ENCODE results near the gene ANKH. TPM values are rescaled to one million over a fixed set of nuclear protein-coding genes. Genes with fewer than 3 reads are reported as not detected.

ANKH gene
- polyA plus RNA-seq, 3 donors: 2.4 to 6.3 (median 3.1) TPM

DNA sequence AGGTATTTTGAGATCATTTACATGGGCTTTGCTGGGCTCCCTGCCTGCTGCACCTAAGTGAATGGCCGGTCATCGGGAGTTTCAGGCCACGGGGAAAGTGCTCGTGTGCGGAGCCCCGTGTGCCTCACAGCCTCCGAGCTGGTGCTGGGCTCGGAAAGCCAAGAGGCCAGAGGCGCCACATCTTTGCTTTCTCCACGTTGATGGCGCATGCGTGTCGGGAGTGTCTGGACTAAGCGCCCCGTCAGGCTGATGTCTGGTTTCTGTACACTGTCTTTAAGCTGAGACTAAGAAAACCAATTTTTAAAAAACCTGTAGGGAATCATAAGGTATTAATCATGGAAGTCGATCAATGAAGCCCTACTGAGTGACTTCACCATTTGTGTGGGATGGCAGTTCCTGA is 137.9 kb downstream of the ANKH start:
- Histone ChIP-seq H3K27me3 (ENCODE audit: control insufficient read depth in 2 of 2, insufficient read depth in 2 of 2, low read length in 2 of 2) (no peaks in the 10 kb centered on the region), H4K20me1 (ENCODE audit: insufficient read depth, low read length) (no peaks in the 10 kb centered on the region), H3K4me3 (replicated peaks in 1 of 3; ENCODE audit: low read depth in 2 of 3, low read length in 3 of 3) (no peak overlapping the region), H3K36me3 (replicated peaks in 1 of 2; ENCODE audit: control insufficient read depth in 1 of 2, insufficient read depth in 2 of 2, low read length in 2 of 2) (no peaks in the 10 kb centered on the region), H3K27ac (ENCODE audit: low read depth in 1 of 2, low read length in 2 of 2) (no peak overlapping the region), H3K9me3 (replicated peaks in 1 of 2; ENCODE audit: control insufficient read depth in 1 of 2, insufficient read depth in 1 of 2, low read length in 2 of 2) (no peaks in the 10 kb centered on the region), H3K4me2 (replicated peaks; ENCODE audit: extremely low read depth, low read length, poor library complexity, severe bottlenecking) (no peak overlapping the region), H3K9ac (ENCODE audit: insufficient read depth, low read length, poor library complexity, severe bottlenecking) (no peak overlapping the region), H2AFZ (ENCODE audit: insufficient read depth, low read depth, low read length, poor library complexity, severe bottlenecking) (no peak overlapping the region), H3K79me2 (ENCODE audit: insufficient read depth, low read length) (no peaks in the 10 kb centered on the region), H3K4me1 (ENCODE audit: control insufficient read depth in 1 of 2, insufficient read depth in 2 of 2, low read length in 2 of 2) (peaks cover 0 to 3% of the 10 kb centered on the region in 2 donors)
- DNase-seq: no peak
- intact Hi-C loops (cut with micrococcal nuclease): no loop called here
- no peak overlapping the region for H3K4me3 Mint-ChIP-seq
- TF ChIP-seq, protein P1, sequence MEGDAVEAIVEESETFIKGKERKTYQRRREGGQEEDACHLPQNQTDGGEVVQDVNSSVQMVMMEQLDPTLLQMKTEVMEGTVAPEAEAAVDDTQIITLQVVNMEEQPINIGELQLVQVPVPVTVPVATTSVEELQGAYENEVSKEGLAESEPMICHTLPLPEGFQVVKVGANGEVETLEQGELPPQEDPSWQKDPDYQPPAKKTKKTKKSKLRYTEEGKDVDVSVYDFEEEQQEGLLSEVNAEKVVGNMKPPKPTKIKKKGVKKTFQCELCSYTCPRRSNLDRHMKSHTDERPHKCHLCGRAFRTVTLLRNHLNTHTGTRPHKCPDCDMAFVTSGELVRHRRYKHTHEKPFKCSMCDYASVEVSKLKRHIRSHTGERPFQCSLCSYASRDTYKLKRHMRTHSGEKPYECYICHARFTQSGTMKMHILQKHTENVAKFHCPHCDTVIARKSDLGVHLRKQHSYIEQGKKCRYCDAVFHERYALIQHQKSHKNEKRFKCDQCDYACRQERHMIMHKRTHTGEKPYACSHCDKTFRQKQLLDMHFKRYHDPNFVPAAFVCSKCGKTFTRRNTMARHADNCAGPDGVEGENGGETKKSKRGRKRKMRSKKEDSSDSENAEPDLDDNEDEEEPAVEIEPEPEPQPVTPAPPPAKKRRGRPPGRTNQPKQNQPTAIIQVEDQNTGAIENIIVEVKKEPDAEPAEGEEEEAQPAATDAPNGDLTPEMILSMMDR (IDR thresholded peaks at IDR 0.05): no peak
- peaks cover 0 to 3% (median 0%) of the 10 kb centered on the region in 7 donors for H3K9me3 Mint-ChIP-seq
- H3K27me3 Mint-ChIP-seq (ENCODE audit: low read depth in 3 of 3): no peaks in the 10 kb centered on the region
- no peak overlapping the region for H3K27ac Mint-ChIP-seq
- H3K36me3 Mint-ChIP-seq: peaks cover 4 to 13% of the 10 kb centered on the region in 2 donors
- H3K4me1 Mint-ChIP-seq: peaks cover 14% of the 10 kb centered on the region
- 100% methylated on average over 14 of the region's 16 CpGs for WGBS (ENCODE audit: insufficient coverage)

DNA sequence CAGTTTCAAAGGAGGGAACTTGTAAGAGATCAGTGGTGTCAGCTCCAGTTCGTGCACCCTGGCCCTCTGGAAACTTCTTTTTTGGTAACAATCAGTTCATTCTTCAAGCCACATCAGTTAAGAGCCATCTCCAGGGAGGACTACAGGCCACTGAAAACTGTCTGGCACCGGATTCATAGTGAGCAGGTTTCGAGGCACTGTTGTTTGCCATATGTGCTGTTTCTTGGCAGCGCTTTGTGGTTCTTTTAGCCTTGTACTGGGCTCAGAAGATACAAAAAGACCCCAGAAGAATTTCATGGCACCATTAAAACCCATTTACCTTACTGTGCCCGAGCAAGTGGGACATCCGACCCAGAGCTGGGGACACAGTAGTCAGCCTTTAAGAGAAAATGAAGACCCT is 138.6 kb downstream of the ANKH start:
- Histone ChIP-seq H3K4me1 (ENCODE audit: control insufficient read depth in 1 of 2, insufficient read depth in 2 of 2, low read length in 2 of 2) (peaks cover 0 to 3% of the 10 kb centered on the region in 2 donors), H4K20me1 (ENCODE audit: insufficient read depth, low read length) (no peaks in the 10 kb centered on the region), H3K27me3 (ENCODE audit: control insufficient read depth in 2 of 2, insufficient read depth in 2 of 2, low read length in 2 of 2) (no peaks in the 10 kb centered on the region), H3K79me2 (ENCODE audit: insufficient read depth, low read length) (no peaks in the 10 kb centered on the region), H3K4me2 (replicated peaks; ENCODE audit: extremely low read depth, low read length, poor library complexity, severe bottlenecking) (no peak overlapping the region), H2AFZ (ENCODE audit: insufficient read depth, low read depth, low read length, poor library complexity, severe bottlenecking) (no peak overlapping the region), H3K4me3 (replicated peaks in 1 of 3; ENCODE audit: low read depth in 2 of 3, low read length in 3 of 3) (no peak overlapping the region), H3K27ac (ENCODE audit: low read depth in 1 of 2, low read length in 2 of 2) (no peak overlapping the region), H3K9me3 (replicated peaks in 1 of 2; ENCODE audit: control insufficient read depth in 1 of 2, insufficient read depth in 1 of 2, low read length in 2 of 2) (no peaks in the 10 kb centered on the region), H3K9ac (ENCODE audit: insufficient read depth, low read length, poor library complexity, severe bottlenecking) (no peak overlapping the region), H3K36me3 (replicated peaks in 1 of 2; ENCODE audit: control insufficient read depth in 1 of 2, insufficient read depth in 2 of 2, low read length in 2 of 2) (no peaks in the 10 kb centered on the region)
- TF ChIP-seq, protein P1 (IDR thresholded peaks at IDR 0.05): no peak
- Mint-ChIP-seq H3K4me3 (no peak overlapping the region), H3K27ac (peak overlapping the region in 1 of 7 donors; percentile 1), H3K36me3 (peaks cover 4 to 13% of the 10 kb centered on the region in 2 donors), H3K27me3 (ENCODE audit: low read depth in 3 of 3) (no peaks in the 10 kb centered on the region), H3K9me3 (peaks cover 0 to 3% (median 0%) of the 10 kb centered on the region in 7 donors), H3K4me1 (peaks cover 14% of the 10 kb centered on the region)
- intact Hi-C loops (cut with micrococcal nuclease): no loop called here
- 100% methylated on average over 3 of the region's 6 CpGs for WGBS (ENCODE audit: insufficient coverage)
- DNase-seq: no peak
